ENCODE measurements around the gene IFNA10.
A peak's percentile ranks its signal among the peaks of the same experiment; 100 is the strongest.
"Not testable (repeated sequence)": the region's sequence is repeated elsewhere in the genome, so short reads cannot be mapped to it uniquely, and the experiment has no call there.

The IFNA10 gene

GRCh38 chr9:21251190-21251589 lies 44.2 kb upstream of the IFNA10 start:
- H3K27ac ChIP-seq (replicated peaks): no peak overlapping the region
- DNase-seq (ENCODE audit: low read depth in 1 of 2, low spot score in 1 of 2): no peak
- TF ChIP-seq REST (IDR thresholded peaks at IDR 0.05; ENCODE audit: insufficient replicate concordance, low read depth): no peak
- no peak for TF ChIP-seq GABPA (IDR thresholded peaks at IDR 0.05; ENCODE audit: low read depth)
- TF ChIP-seq CTCF (IDR thresholded peaks at IDR 0.05; ENCODE audit: insufficient read depth, low read length): no peak
- H3K27me3 ChIP-seq (ENCODE audit: insufficient read depth, poor library complexity, severe bottlenecking): no peaks in the 10 kb centered on the region
- no peak overlapping the region for H3K4me3 ChIP-seq (replicated peaks; ENCODE audit: insufficient read depth, low read length)

GRCh38 chr9:21244836-21245235 lies 37.9 kb upstream of the IFNA10 start:
- H3K27ac ChIP-seq (replicated peaks): no peak overlapping the region
- no peak for DNase-seq (ENCODE audit: low read depth in 1 of 2, low spot score in 1 of 2)
- H3K4me3 ChIP-seq (replicated peaks; ENCODE audit: insufficient read depth, low read length): no peak overlapping the region
- TF ChIP-seq GABPA (IDR thresholded peaks at IDR 0.05; ENCODE audit: low read depth): no peak
- TF ChIP-seq SPI1 (IDR thresholded peaks at IDR 0.05; ENCODE audit: borderline replicate concordance, low read depth): peak; percentile 48; the same call in 1 of the 2 replicates
- no peaks in the 10 kb centered on the region for H3K27me3 ChIP-seq (ENCODE audit: insufficient read depth, poor library complexity, severe bottlenecking)

- Histone ChIP-seq H3K27ac (replicated peaks) (no peak within 1 kb of the TSS), H3K4me3 (replicated peaks; ENCODE audit: insufficient read depth, low read length) (no peak within 1 kb of the TSS), H3K27me3 (ENCODE audit: insufficient read depth, poor library complexity, severe bottlenecking) (no peaks in the 10 kb centered on the region)
- no peak for DNase-seq (ENCODE audit: low read depth in 1 of 2, low spot score in 1 of 2)
- TF ChIP-seq GABPA (IDR thresholded peaks at IDR 0.05; ENCODE audit: low read depth) (no peak), CTCF (IDR thresholded peaks at IDR 0.05; ENCODE audit: insufficient read depth, low read length) (no peak), REST (IDR thresholded peaks at IDR 0.05; ENCODE audit: insufficient replicate concordance, low read depth) (no peak), POLR2AphosphoS5 (IDR thresholded peaks at IDR 0.05; ENCODE audit: low read depth) (no peak), SPI1 (IDR thresholded peaks at IDR 0.05; ENCODE audit: borderline replicate concordance, low read depth) (no peak)
Measured at GRCh38 chr9:21239911-21240310, 33.0 kb upstream of the IFNA10 start, which contains the start of gene IFNA14. Gene IFNA14, minus strand, starts transcription at chr9:21240005. Its CDS starts 70 bp downstream, at chr9:21239935.

- H3K27me3 ChIP-seq (ENCODE audit: insufficient read depth, poor library complexity, severe bottlenecking); H3K27ac ChIP-seq (replicated peaks); DNase-seq (ENCODE audit: low read depth in 1 of 2, low spot score in 1 of 2); H3K4me3 ChIP-seq (replicated peaks; ENCODE audit: insufficient read depth, low read length): not testable (repeated sequence)
Measured at GRCh38 chr9:21236360-21236714, 29.4 kb upstream of the IFNA10 start.

- peak; percentile 11 for TF ChIP-seq CTCF (IDR thresholded peaks at IDR 0.05; ENCODE audit: insufficient read depth, low read length)
- peak; percentile 5 to 48 for DNase-seq (ENCODE audit: low read depth in 1 of 2, low spot score in 1 of 2)
- H3K4me3 ChIP-seq (replicated peaks; ENCODE audit: insufficient read depth, low read length): 0 out of 2 replicates have a peak overlapping the region, but pooled peaks have one; percentile 4
- H3K27me3 ChIP-seq (ENCODE audit: insufficient read depth, poor library complexity, severe bottlenecking); H3K27ac ChIP-seq (replicated peaks): not testable (repeated sequence)
Measured at GRCh38 chr9:21235468-21236359, 28.8 kb upstream of the IFNA10 start.

Measured in HL-60 (cell line).